Measurements from ENCODE around the gene WWOX.

DNA sequence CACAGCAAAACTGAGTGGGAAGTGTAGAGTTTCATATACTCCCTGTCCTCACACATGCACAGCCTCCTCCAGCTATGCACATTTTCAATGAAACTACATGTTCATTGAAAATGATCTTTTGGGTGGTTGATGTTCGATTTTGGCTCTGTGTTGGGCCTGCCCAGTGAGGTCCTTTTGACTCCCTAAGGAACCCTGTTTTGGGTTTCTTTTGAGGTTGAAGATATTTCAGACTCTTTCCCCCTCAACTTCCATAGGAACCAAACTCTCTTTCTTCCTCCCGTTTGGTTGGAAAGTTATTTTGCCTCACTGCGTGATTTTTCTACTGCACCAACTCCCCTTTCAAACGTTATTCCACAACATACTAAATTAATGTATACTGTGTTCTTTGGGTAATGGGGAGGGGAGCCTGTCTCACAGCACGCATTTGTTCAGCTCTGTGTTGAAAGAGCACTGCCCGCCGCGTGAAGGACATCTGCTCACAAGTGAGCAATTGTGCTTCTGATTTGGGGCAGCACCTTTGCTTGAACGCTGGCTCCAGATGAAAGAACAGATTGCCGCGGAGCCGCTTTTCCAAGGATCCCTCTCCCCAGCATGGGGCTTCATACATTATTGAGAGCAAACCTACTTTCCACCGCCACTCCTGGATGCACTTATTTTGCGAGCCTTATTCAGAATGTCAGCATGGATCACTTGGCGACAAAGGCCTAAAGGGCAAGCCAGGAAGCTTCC, 385.9 kb downstream of the WWOX start:
- TF ChIP-seq ZNF274 (IDR thresholded peaks at IDR 0.05; ENCODE audit: low read depth, low read length) (no peak), SUZ12 (IDR thresholded peaks at IDR 0.05; ENCODE audit: extremely low read depth, insufficient read depth, insufficient read length) (no peak), YY1 (IDR thresholded peaks at IDR 0.05; ENCODE audit: insufficient read depth, insufficient read length) (no peak)

All from NT2/D1 (cell line).